ENCODE results near the gene APPL2. TPM values are rescaled to one million over a fixed set of nuclear protein-coding genes. Genes with fewer than 3 reads are reported as not detected.

Gene APPL2
- total RNA-seq, 1 experiment from 2014 or later: 26.7 TPM

DNA sequence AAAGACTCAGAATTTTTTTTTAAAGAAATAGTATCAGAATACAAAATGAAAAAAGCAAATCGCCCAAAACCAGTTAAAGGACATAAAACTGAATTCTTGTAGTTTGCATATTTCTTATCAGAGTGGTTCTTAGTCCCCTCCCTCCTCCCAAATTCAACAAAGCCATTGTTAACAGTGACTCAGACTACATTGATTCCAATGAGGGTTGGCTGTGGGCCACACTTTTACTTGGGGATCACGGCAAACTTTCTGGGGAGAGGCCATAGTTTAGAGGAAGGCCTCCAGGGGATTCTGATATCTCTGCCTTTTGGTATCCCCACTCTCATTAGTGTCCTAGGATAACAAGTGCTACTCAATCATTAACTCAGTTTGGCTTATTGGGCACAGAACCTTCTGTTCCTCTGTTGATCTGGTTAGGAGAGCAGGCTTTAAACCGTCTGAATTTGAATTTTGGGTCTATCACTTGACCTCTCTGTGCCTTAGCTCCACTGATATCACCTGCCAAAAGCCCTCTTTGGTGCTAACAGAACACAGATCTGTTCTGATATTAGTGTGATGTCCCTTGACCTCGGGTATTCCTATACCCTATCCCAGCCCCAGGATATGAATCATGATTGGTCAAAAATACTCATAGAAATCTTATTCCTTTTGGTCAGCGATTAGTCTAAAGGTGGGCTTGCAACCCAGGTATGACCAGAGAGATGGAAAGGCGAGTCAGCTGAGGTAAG lies 45.2 kb upstream of the APPL2 start:
- Histone ChIP-seq H3K27ac (ENCODE audit: low read depth, low read length, poor library complexity, severe bottlenecking) (no peak overlapping the region), H3K27me3 (replicated peaks; ENCODE audit: insufficient read depth, low read depth, low read length, poor library complexity) (peaks cover 3% of the 10 kb centered on the region), H3K4me1 (ENCODE audit: insufficient read depth, low read length, poor library complexity, severe bottlenecking) (no peaks in the 10 kb centered on the region), H3K36me3 (ENCODE audit: insufficient read depth, low read length, poor library complexity, severe bottlenecking) (no peaks in the 10 kb centered on the region), H3K4me3 (ENCODE audit: low read depth, low read length, poor library complexity, severe bottlenecking) (no peak overlapping the region), H3K9me3 (ENCODE audit: low read depth, low read length, poor library complexity, severe bottlenecking) (no peaks in the 10 kb centered on the region)
- BruUV-seq (replicated peaks): no TSS peak
- intact Hi-C loops (cut with micrococcal nuclease; ENCODE audit: unreplicated experiment): no loop called here
- no peak for TF ChIP-seq EZH2 (IDR thresholded peaks at IDR 0.05; ENCODE audit: borderline replicate concordance, low read depth, low read length, poor library complexity, severe bottlenecking)
- TF ChIP-seq, protein P1, sequence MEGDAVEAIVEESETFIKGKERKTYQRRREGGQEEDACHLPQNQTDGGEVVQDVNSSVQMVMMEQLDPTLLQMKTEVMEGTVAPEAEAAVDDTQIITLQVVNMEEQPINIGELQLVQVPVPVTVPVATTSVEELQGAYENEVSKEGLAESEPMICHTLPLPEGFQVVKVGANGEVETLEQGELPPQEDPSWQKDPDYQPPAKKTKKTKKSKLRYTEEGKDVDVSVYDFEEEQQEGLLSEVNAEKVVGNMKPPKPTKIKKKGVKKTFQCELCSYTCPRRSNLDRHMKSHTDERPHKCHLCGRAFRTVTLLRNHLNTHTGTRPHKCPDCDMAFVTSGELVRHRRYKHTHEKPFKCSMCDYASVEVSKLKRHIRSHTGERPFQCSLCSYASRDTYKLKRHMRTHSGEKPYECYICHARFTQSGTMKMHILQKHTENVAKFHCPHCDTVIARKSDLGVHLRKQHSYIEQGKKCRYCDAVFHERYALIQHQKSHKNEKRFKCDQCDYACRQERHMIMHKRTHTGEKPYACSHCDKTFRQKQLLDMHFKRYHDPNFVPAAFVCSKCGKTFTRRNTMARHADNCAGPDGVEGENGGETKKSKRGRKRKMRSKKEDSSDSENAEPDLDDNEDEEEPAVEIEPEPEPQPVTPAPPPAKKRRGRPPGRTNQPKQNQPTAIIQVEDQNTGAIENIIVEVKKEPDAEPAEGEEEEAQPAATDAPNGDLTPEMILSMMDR (conservative IDR thresholded peaks at IDR 0.05; ENCODE audit: low read depth, low read length): no peak
- ChIA-PET CTCF (no interaction called here), POLR2A (ENCODE audit: low non-redundant PET) (no interaction called here)
- peak; percentile 11 for DNase-seq (ENCODE audit: low spot score)

DNA sequence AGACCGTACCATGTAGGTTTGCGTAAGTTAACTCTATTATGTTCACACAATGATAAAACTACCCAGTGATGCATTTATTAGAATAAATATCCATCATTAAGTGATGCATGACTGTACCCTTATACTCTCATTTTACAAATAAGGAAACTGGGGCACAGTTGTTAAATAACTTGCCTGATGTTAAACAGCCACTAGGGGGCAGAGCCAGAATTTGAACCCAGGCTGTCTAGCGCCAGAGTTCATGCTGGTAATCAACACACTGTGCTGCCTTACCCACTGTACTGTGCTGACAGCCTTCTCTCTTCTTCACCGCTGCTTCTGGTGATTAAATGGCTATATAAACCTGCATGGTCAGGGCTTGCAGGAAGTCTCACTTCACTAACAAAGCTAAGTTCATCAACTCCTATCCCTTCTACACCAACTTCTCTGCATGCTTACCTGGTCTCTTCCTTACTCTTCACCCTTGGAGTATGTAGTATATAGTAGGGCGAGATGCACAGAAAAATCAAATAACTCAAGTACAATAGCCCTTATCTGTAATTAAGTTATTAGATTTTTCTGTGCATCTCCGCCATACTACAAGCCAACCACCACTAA lies 43.6 kb upstream of the APPL2 start:
- Histone ChIP-seq H3K4me1 (ENCODE audit: insufficient read depth, low read length, poor library complexity, severe bottlenecking) (no peaks in the 10 kb centered on the region), H3K36me3 (ENCODE audit: insufficient read depth, low read length, poor library complexity, severe bottlenecking) (no peaks in the 10 kb centered on the region), H3K27ac (ENCODE audit: low read depth, low read length, poor library complexity, severe bottlenecking) (no peak overlapping the region), H3K4me3 (ENCODE audit: low read depth, low read length, poor library complexity, severe bottlenecking) (no peak overlapping the region), H3K9me3 (ENCODE audit: low read depth, low read length, poor library complexity, severe bottlenecking) (no peaks in the 10 kb centered on the region), H3K27me3 (replicated peaks; ENCODE audit: insufficient read depth, low read depth, low read length, poor library complexity) (peaks cover 2% of the 10 kb centered on the region)
- ChIA-PET CTCF (no interaction called here), POLR2A (ENCODE audit: low non-redundant PET) (no interaction called here)
- intact Hi-C loops (cut with micrococcal nuclease; ENCODE audit: unreplicated experiment): loop anchor here (1.0 kb wide), 1 partner anchor 104 kb away; no protein-coding TSS in a partner anchor
- TF ChIP-seq, protein P1 (conservative IDR thresholded peaks at IDR 0.05; ENCODE audit: low read depth, low read length): peak; percentile 82
- no peak for TF ChIP-seq EZH2 (IDR thresholded peaks at IDR 0.05; ENCODE audit: borderline replicate concordance, low read depth, low read length, poor library complexity, severe bottlenecking)
- peak; percentile 62 for DNase-seq (ENCODE audit: low spot score)
- no TSS peak for BruUV-seq (replicated peaks)

DNA sequence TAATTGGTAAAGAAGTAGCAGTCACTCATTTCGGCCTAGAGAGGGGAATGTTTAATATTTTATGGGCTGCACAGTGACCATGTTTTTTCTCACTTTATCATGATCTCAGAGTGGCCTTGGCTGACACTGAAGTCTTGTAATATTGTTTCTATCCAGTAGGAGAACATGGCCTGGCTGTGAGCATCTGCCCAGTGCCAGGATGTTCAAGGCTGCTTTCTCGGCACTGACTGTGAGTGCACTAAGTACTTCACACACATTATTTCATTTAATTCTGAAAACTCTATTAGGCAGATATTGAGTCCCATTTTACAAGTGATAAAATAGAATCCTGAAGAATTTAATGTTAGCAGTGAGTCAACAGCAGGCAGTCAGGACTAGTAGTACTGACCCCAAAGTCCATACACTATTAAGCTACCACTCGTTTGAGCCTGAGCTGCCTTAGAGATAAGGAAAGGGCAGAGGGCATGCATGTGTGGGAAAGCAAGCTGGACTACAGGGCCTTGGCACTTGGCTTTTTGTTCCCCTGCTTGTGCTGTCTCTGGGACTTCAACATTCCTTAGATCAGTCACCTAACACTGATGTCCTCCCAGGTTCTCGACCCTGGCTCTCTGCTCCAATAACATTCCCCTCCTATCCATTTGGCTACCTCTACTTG lies 42.2 kb upstream of the APPL2 start:
- no peaks in the 10 kb centered on the region for H3K9me3 ChIP-seq (ENCODE audit: low read depth, low read length, poor library complexity, severe bottlenecking)
- intact Hi-C loops (cut with micrococcal nuclease; ENCODE audit: unreplicated experiment): no loop called here
- no peaks in the 10 kb centered on the region for H3K4me1 ChIP-seq (ENCODE audit: insufficient read depth, low read length, poor library complexity, severe bottlenecking)
- DNase-seq (ENCODE audit: low spot score): no peak
- no peak overlapping the region for H3K4me3 ChIP-seq (ENCODE audit: low read depth, low read length, poor library complexity, severe bottlenecking)
- H3K36me3 ChIP-seq (ENCODE audit: insufficient read depth, low read length, poor library complexity, severe bottlenecking): no peaks in the 10 kb centered on the region
- TF ChIP-seq EZH2 (IDR thresholded peaks at IDR 0.05; ENCODE audit: borderline replicate concordance, low read depth, low read length, poor library complexity, severe bottlenecking): no peak
- TF ChIP-seq, protein P1 (conservative IDR thresholded peaks at IDR 0.05; ENCODE audit: low read depth, low read length): no peak
- ChIA-PET POLR2A (ENCODE audit: low non-redundant PET) (no interaction called here), CTCF (no interaction called here)
- no TSS peak for BruUV-seq (replicated peaks)
- H3K27me3 ChIP-seq (replicated peaks; ENCODE audit: insufficient read depth, low read depth, low read length, poor library complexity): no peaks in the 10 kb centered on the region
- no peak overlapping the region for H3K27ac ChIP-seq (ENCODE audit: low read depth, low read length, poor library complexity, severe bottlenecking)

Measured in A673 (cell line).